Ovary (tissue), 9 donors: Measurements from ENCODE around the gene MBP. TPM values are rescaled to one million over a fixed set of nuclear protein-coding genes. Genes with fewer than 3 reads are reported as not detected.

ENCODE experiments used
- DNase-seq, 5 donors: peaks; one replicate each; pipeline ENCODE4 v3.0.0-alpha.2; 2019 to 2020
- H3K27ac ChIP-seq, 2 donors: fragments of 200-600 bp; one replicate each; pipeline versions ENCODE4 v1.5.1 to v1.8.0; 2019 to 2022
- H3K27me3 ChIP-seq: fragments of 200-600 bp; one replicate; pipeline ENCODE4 v1.8.0; 2022
- H3K36me3 ChIP-seq: fragments of 200-600 bp; sonication (generic); one replicate; pipeline ENCODE4 v1.5.1; 2019
- H3K4me1 ChIP-seq: one replicate; pipeline ENCODE4 v1.8.1; 2013; ENCODE audit warnings: mild to moderate bottlenecking, moderate library complexity; ENCODE audit not compliant: insufficient read depth
- H3K4me3 ChIP-seq: fragments of 200-600 bp; sonication (generic); one replicate; pipeline ENCODE4 v1.5.1; 2017
- H3K9me3 ChIP-seq, 2 donors: fragments of 200-600 bp in 1 of 2; sonication (generic) in 1 of 2; one replicate each; pipeline versions ENCODE4 v1.5.1 to v1.8.1; 2013 to 2019; ENCODE audit warnings: mild to moderate bottlenecking in 1 of 2, moderate library complexity in 1 of 2
- EP300 ChIP-seq: sonication (generic); formaldehyde crosslinking; IDR thresholded peaks from one replicate; pipeline ENCODE4 v1.6.1; 2017; ENCODE audit warnings: antibody characterized with exemption
- POLR2A ChIP-seq: fragments of 450-650 bp; IDR thresholded peaks from one replicate; pipeline ENCODE4 v1.6.1; 2017; ENCODE audit warnings: antibody characterized with exemption, mild to moderate bottlenecking, moderate library complexity
- WGBS, 3 donors: extraction: QIAGEN DNeasy Blood & Tissue Kit in 1 of 3; methylation state at CpG; one replicate each; pipeline versions ENCODE4 v1.1.5 to v1.1.7; 2013 to 2017; 5-methylcytosine and 5-hydroxymethylcytosine counted together
- intact Hi-C, 4 donors: fragments of 100-400 bp; cut with DNase I; formaldehyde crosslinking; loops; one replicate each; pipeline versions ENCODE4 v1.11.0 to v1.15.1; 2022 to 2023
- polyA plus RNA-seq, 2 donors: library from polyadenylated mRNA; stranded (reverse); fragments of 200-250 nt in 1 of 2; fragments of 350-450 nt in 1 of 2; fragmentation: Illumina TruSeq in 1 of 2; extraction: RNeasy Lipid Tissue Mini Kit (QIAGEN cat#74804) in 1 of 2; gene quantifications; one replicate each; pipeline ENCODE4 v1.2.3, GENCODE V29; 2013 to 2014
- total RNA-seq, 7 donors: library from RNA; depleted of rRNA in 2 of 7; stranded (reverse); fragments of >200 nt in 2 of 7; fragmentation: NEBNext Ultra II Directional in 3 of 7; extraction: Animal tissue kit (Norgen Biotek cat#: 25700) in 3 of 7; gene quantifications; one replicate each; pipeline versions ENCODE4 v1.1.0 to v1.2.4, GENCODE V29; 2016 to 2023
- TF ChIP-seq, protein P1 (sequence below), 3 donors: fragments of 450-650 bp in 2 of 3; fragments of 200-600 bp in 1 of 3; IDR thresholded peaks; one replicate each; pipeline versions ENCODE4 v1.5.1 to v1.8.0; 2016 to 2022; ENCODE audit warnings: antibody characterized with exemption in 3 of 3, mild to moderate bottlenecking in 1 of 3
- donor health status: DM: no; HTN: no; CAD: no; lungs with moderate emphysema.
- donor health status: DM: no; HTN: no; CAD: no.
- donor health status: Bipolar disorder and iron deficiency.
- donor health status: DM: yes; HTN: yes; CAD: no.
- donor health status: DM: no; HTN: no; CAD: no.
- donor health status: DM: yes; HTN: yes; CAD: no.

The MBP gene
- total and polyA plus RNA-seq, 9 donors = 7.1 to 38.2 (median 23.2) TPM

DNA sequence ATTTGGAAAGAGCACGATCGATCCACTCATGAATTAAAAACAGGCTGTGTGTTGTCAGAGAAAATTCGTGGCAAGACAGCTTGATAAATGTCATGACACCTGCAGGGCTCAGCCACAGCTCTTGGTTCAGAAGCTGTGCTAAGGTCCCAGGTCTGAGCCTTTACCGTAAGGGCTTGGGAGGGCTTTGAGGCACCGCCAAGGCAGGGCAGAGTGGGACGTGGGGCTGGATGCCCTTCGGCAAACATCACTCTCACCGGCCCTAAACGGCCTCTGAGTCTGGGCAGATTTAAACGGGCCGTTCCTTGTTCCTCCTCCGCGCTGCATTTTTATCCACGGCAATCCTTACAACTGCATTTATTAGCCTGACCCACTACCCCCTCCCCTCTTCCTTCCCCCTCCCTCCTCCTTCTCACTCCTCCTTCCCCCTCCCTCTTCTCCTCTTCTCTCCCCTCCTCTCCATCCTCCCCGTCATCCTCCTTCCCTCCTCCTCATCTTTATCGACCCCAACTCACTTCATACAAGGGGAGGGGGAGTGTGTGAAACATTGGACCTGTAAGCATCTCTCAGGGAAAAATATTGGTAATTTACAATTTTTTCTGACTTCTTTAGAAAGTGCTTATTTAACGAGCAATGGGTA is 33.9 kb downstream of the MBP start:
- intact Hi-C loops = loop anchor here in 1 of 4 donors (5.0 kb wide), 1 partner anchor 34 kb away; the partner anchor contains the start of gene MBP
- Histone ChIP-seq H3K36me3 (no peaks in the 10 kb centered on the region), H3K27me3 (no peaks in the 10 kb centered on the region), H3K4me1 (peaks cover 24% of the 10 kb centered on the region), H3K9me3 (no peaks in the 10 kb centered on the region), H3K27ac (peak overlapping the region; percentile 24 to 61), H3K4me3 (peak overlapping the region; percentile 0)
- TF ChIP-seq, protein P1, sequence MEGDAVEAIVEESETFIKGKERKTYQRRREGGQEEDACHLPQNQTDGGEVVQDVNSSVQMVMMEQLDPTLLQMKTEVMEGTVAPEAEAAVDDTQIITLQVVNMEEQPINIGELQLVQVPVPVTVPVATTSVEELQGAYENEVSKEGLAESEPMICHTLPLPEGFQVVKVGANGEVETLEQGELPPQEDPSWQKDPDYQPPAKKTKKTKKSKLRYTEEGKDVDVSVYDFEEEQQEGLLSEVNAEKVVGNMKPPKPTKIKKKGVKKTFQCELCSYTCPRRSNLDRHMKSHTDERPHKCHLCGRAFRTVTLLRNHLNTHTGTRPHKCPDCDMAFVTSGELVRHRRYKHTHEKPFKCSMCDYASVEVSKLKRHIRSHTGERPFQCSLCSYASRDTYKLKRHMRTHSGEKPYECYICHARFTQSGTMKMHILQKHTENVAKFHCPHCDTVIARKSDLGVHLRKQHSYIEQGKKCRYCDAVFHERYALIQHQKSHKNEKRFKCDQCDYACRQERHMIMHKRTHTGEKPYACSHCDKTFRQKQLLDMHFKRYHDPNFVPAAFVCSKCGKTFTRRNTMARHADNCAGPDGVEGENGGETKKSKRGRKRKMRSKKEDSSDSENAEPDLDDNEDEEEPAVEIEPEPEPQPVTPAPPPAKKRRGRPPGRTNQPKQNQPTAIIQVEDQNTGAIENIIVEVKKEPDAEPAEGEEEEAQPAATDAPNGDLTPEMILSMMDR (IDR thresholded peaks at IDR 0.05) = no peak
- TF ChIP-seq EP300 (no peak), POLR2A (no peak)
- 11 to 22% (median 16%) methylated on average over 17 of the region's 17 CpGs for WGBS, 3 donors
- peak in 1 of 5 donors; percentile 59 for DNase-seq

DNA sequence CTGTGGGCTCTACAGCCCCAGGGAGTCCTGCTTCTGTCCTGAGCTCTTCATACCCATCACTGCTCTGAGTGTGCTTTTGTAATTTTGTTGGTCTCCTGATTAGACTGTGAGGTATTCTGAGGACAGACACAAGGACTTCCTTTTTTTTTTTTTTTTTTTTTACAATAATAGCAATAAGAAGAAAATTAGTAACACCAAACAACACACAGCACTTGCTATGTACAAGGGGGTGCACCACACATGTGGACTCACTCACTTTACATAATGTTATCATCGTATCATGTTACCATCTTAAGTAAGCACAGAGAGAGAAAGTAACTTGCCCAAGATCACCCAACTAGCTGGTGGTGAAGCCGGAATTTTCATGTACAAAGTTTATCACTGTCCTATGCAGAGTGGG is 34.6 kb downstream of the MBP start:
- H3K4me1 ChIP-seq = peaks cover 22% of the 10 kb centered on the region
- H3K27me3 ChIP-seq = no peaks in the 10 kb centered on the region
- H3K27ac ChIP-seq = peak overlapping the region in 1 of 2 donors; percentile 61
- intact Hi-C loops = loop anchor here in 1 of 4 donors (5.0 kb wide), 1 partner anchor 34 kb away; the partner anchor contains the start of gene MBP
- no peaks in the 10 kb centered on the region for H3K9me3 ChIP-seq
- DNase-seq = no peak
- TF ChIP-seq EP300 = no peak
- WGBS, 3 donors = 49 to 56% (median 51%) methylated on average over 2 of the region's 2 CpGs
- H3K4me3 ChIP-seq = peak overlapping the region; percentile 0
- no peaks in the 10 kb centered on the region for H3K36me3 ChIP-seq

DNA sequence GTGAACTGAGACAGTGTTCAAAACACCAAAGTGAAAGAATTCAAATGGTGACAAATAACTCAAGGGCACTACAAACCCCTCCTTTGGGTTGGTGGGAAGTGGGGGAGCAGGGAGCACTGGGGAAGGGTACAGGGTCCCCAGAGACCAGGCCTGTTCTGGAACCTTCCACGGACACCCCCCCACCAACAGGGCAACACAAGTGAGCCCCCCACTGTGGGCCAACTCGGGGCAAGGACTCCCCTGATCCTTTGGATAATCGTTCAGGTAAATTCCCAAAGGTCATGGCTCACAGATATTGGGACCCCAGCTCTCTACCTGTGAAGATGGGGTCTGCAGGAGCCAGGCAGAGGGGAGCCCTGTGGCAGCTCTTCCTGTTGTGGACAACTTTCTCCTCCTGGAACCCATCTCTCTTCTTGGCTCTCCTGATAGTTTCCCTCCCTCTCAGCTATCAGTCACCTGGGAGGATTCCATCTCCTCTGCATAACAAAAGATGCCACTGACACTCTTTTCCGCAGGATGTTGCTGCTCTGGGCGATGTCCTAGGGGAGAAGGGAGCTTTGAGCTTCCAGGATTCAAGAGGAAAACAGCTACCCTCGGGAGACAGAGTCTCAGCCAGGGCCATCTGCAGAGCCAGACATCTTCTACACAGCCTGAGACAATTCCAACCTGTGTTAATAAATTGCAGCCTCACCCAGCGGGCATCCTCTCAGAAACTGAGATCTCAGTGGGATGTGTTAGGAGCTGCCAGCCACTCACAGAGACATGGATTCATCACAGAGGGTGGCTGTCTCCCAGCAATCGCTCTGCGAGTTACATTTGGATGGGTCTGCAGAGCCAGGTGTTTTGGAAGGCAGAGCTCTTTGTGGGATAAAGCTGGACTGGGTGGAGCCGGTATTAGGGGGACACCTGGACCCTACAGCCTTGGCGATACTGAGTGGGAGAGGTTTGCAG is 35.4 kb downstream of the MBP start:
- DNase-seq = no peak
- Histone ChIP-seq H3K4me3 (no peak overlapping the region), H3K9me3 (no peaks in the 10 kb centered on the region), H3K27me3 (no peaks in the 10 kb centered on the region), H3K36me3 (no peaks in the 10 kb centered on the region), H3K27ac (peak overlapping the region in 1 of 2 donors; percentile 44), H3K4me1 (peaks cover 21% of the 10 kb centered on the region)
- WGBS, 3 donors = 61 to 68% (median 63%) methylated on average over 11 of the region's 11 CpGs
- intact Hi-C loops = loop anchor here in 1 of 4 donors (5.0 kb wide), 1 partner anchor 35 kb away; the partner anchor contains the start of gene MBP
- TF ChIP-seq, protein P1 (IDR thresholded peaks at IDR 0.05) = no peak
- no peak for TF ChIP-seq POLR2A
- no peak for TF ChIP-seq EP300

DNA sequence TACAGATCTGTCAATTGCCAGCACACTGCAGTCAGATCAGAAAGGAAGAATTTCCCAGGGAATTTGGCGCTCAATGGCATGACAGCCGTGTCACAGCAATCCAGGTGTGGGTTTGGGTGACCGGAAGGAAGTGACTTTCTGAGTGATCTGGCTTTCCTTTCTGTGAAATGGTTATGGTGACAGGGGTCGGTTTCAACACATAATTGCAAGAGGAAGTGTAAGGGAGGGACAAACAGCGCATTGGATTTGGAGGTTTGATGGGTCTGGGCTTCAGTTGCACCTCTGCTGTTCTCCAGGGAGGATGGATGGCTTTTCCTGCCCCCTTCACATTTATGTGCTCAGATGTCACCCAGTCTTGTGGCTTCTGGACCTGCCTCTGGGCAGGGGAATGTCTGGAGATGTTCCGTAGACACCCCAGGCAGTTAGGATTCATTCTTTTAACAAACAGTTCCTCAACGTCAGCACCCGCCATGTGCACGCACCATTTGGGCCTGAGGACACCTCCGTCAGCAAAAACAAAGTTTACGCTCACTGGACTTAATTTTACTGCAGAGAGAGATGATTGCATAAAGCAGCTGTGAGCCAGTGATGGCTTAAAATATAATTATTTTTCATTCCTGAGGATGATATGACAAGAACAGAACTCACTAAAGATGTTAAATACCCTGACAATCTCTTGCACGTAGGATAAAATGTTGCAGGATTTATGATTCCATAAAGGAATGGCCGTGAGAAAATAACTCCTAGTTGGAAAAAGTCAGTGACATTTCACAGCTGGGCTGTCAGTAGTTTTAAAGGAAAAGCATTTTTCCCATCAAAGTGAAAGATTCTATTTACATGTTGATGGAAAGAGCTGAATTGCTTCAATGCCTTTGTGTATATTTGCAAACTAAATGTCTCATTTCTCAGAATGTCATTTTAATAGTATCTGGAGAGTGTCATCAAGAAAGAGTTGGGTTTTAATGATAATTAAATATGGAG is 36.9 kb downstream of the MBP start:
- TF ChIP-seq EP300 (no peak), POLR2A (no peak)
- TF ChIP-seq, protein P1 (IDR thresholded peaks at IDR 0.05) = no peak
- no peaks in the 10 kb centered on the region for H3K27me3 ChIP-seq
- H3K36me3 ChIP-seq = no peaks in the 10 kb centered on the region
- H3K9me3 ChIP-seq = no peaks in the 10 kb centered on the region
- peak in 3 of 5 donors; percentile 48 to 62 (median 51) for DNase-seq
- 39 to 42% (median 40%) methylated on average over 13 of the region's 13 CpGs for WGBS, 3 donors
- intact Hi-C loops = loop anchor here in 1 of 4 donors (5.0 kb wide), 1 partner anchor 37 kb away; the partner anchor contains the start of gene MBP
- H3K4me3 ChIP-seq = no peak overlapping the region
- H3K27ac ChIP-seq = peak overlapping the region in 1 of 2 donors; percentile 60
- peaks cover 8% of the 10 kb centered on the region for H3K4me1 ChIP-seq
